ENCODE results near the gene ITGB3. TPM values are rescaled to one million over a fixed set of nuclear protein-coding genes. Genes with fewer than 3 reads are reported as not detected.

The ITGB3 gene
- polyA plus RNA-seq, 3 donors: 0.45 to 7.7 (median 4.4) TPM

GRCh38 chr17:47239619-47239966 is 14.0 kb upstream of the ITGB3 start:
- 80 to 85% (median 83%) methylated on average over 7 of the region's 7 CpGs for WGBS, 3 donors
- peak overlapping the region; percentile 88 for H3K27ac ChIP-seq (ENCODE audit: low read depth, low read length)

GRCh38 chr17:47239967-47240651 is 13.5 kb upstream of the ITGB3 start:
- 7 to 42% (median 19%) methylated on average over 3 of the region's 3 CpGs for WGBS, 3 donors
- peak overlapping the region; percentile 88 for H3K27ac ChIP-seq (ENCODE audit: low read depth, low read length)

- 61 to 70% (median 69%) methylated on average over 3 of the region's 3 CpGs for WGBS, 3 donors
- H3K27ac ChIP-seq (ENCODE audit: low read depth, low read length): no peak overlapping the region
Measured at GRCh38 chr17:47240806-47241205, 12.8 kb upstream of the ITGB3 start.

- no peak overlapping the region for H3K27ac ChIP-seq (ENCODE audit: low read depth, low read length)
Measured at GRCh38 chr17:47242648-47243047, 11.0 kb upstream of the ITGB3 start.

GRCh38 chr17:47243737-47244598 is 9.7 kb upstream of the ITGB3 start:
- no peak overlapping the region for H3K27ac ChIP-seq (ENCODE audit: low read depth, low read length)
- 78 to 81% (median 81%) methylated on average over 9 of the region's 9 CpGs for WGBS, 3 donors

More at GRCh38 chr17:47242648-47243047, 11.0 kb upstream of the ITGB3 start:
- WGBS, 3 donors: 88 to 98% (median 96%) methylated on average over 2 of the region's 2 CpGs

GRCh38 chr17:47244697-47245096 is 8.9 kb upstream of the ITGB3 start:
- H3K27ac ChIP-seq (ENCODE audit: low read depth, low read length): no peak overlapping the region
- WGBS, 3 donors: 78 to 93% (median 84%) methylated on average over 2 of the region's 2 CpGs

- H3K27ac ChIP-seq (ENCODE audit: low read depth, low read length): no peak overlapping the region
- WGBS, 3 donors: 62 to 71% (median 64%) methylated on average over 2 of the region's 2 CpGs
Measured at GRCh38 chr17:47246120-47246519, 7.5 kb upstream of the ITGB3 start.

DNA sequence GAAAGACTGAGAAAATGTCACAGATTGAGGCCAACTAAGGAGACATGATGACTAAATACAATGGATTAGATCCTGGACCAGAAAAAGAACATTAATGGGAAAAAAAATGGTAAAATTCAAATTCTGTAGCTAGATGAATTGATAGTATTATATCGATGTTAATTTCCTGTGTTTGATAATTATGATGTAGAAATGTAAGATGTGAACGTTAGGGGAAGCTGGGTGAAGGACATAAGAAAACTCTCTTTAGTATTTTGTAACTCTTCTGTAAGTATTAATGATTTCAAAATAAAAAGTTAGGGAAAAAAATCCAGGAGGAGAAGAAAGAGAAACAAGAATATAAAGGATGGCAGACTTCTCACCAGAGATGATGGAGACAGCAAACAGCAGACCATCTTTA is 2.8 kb upstream of the ITGB3 start:
- WGBS, 3 donors: 67 to 86% (median 82%) methylated on average over 2 of the region's 2 CpGs
- no peak overlapping the region for H3K27ac ChIP-seq (ENCODE audit: low read depth, low read length)

DNA sequence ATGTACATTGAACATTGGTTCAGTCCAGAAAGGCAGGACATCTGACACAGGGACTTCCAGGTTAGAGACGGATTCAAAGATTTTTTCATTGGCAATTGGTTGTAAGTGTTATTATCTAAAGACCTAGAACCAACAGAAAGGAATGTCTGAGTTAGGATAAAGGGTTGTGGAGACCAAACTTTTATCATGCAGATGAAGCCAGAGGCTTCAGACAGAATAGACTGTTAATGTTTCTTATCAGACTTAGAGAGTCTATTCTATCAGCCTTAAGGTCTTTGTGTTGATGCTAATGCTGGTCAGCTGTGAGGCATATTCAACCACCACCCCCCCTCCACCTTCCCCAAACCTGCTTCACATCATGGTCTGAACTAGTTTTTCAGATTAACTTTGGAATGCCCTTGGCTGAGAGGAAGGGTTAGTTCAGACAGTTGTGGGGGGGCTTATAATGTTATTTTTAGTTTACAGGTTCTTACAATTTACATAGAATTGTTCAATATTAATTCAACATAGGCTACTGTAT is 2.1 kb upstream of the ITGB3 start:
- no peak overlapping the region for H3K27ac ChIP-seq (ENCODE audit: low read depth, low read length)
- WGBS, 3 donors: 77 to 98% (median 92%) methylated on average over 1 of the region's 1 CpG

DNA sequence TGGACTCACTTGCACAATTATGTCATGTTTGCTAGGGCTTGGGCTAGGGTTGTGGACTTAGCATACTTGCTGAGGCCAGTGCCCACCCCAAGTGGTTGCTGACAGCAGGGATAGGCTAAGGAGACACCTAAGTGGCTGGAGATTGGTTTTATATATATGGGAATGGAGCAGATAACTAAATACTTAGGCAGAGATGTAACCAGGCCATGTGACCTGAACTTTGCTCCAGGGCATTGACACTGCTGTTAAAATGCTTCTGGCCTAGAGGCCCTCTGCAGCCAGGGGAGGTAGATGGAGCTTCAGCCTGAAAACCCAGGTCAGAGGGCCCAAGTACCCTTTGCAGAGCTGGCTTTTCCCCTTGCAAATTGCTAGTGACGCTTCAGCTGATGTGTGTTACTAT is 1.4 kb upstream of the ITGB3 start:
- H3K27ac ChIP-seq (ENCODE audit: low read depth, low read length): no peak overlapping the region
- 96 to 100% (median 96%) methylated on average over 1 of the region's 1 CpG for WGBS, 3 donors

DNA sequence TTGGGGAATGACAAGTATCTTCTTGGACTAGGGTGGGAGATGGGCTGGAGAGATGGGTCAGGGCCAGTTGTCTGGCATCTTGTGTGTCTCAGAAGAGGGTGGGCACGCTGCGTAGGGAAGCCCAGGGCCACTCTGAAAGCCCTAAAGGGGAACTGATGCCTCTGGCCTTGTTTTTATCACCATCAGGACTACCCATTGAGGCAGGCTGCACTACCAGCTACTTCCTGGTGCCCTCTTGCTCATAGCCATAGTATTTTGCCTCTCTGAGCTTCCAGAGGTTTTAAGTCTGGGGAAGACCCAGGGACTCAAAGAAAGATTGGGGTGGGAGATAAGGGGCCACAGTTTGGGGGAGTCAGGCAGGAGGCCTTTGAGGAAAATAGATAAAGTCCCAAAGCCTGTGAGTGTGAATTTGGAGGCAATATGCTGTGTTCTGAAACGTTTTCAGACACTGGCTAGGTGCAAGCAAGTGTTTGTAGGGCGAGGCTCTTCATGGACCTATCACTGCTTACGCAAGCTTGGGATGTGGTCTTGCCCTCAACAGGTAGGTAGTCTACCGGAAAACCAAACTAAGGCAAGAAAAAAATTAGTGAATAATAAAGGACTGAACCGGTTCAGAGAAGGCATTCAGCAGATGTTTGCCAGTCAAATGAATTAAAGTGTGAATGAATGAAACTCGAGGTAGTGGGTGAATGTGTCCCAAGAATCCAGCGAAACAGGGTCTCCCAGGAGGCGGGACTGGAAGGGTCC is 688 bp upstream of the ITGB3 start:
- no peak overlapping the region for H3K27ac ChIP-seq (ENCODE audit: low read depth, low read length)
- 69 to 73% (median 71%) methylated on average over 10 of the region's 10 CpGs for WGBS, 3 donors

DNA sequence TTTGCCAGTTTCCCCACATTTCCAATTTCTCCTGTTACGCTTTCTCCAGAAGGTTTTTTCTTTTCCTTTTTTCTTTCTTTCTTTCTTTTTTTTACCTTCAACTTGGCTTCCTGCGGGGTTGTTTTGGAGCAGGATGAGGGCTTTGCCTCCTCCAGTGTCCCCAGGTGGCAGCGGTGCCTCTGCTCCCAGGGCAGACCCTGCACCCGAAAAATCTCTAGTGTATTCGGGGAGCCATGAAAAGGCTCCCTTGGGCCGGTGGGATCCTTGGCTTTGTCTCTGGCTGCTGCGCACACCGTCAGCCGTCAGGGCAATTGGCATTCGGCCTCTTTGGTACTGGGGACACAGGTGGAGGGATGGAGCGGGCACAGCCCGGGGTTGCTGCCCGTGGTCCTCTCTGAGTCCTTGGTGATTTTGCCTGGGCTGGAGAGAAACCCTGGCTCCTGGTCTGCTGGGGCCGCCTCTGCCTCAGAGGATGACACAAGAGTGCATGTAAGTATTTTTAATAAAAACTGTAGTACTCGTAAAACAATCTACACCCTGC is 846 bp downstream of the ITGB3 start:
- H3K27ac ChIP-seq (ENCODE audit: low read depth, low read length): no peak overlapping the region
- 11 to 21% (median 20%) methylated on average over 15 of the region's 15 CpGs for WGBS, 3 donors

DNA sequence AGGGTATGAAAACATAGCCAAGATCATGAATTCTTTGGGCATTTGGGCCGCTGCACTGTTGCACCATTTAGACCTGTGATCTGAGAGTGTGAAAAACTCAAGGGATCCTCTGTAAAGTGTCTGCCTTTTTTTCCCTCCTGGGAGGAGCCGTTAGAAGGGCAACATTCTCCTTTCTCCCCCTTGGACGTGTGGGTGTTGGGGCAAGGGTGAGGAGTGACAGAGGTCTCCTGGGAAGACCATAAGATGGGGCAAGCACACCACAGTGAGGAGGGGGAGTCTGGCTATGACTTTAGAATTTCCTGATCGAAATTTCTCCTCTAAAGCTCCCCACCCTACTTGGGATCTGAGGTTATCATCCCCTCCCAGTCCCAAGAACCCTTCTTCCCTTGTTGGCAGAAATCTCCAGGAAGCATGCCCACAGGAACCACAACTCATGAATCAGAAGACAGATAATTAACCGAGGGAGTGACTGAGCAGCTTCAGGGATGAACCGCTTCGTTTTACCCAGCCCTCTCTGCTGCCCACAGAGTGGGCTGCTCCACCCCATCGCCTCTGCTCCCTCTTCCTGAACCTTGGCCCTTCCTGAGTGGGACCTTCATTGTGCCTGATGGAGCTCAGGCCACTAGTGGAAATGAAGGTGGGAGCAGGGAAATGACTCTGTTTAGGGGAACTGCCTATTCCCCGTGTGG is 4.2 kb downstream of the ITGB3 start:
- H3K27ac ChIP-seq (ENCODE audit: low read depth, low read length): no peak overlapping the region

DNA sequence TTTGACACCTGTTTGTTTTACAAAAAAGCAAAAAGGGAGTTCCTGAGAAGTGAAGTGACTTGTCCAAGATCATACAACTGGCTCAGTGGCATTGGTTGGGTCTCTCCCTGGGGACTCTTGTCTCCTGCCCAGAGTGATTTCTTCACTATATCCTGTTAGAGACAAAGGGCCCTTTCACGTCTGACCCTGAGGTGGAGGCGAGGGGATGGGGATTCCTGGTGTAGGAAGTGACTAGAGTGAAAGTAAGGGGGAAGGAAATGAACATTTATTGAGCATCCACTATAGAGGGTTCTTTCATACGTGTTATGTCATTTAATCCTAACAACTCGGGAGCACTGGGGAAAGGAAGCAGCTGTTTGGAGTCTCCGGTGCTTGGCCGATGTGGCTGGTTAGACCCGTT is 9.0 kb downstream of the ITGB3 start:
- no peak overlapping the region for H3K27ac ChIP-seq (ENCODE audit: low read depth, low read length)
- 57 to 74% (median 58%) methylated on average over 7 of the region's 7 CpGs for WGBS, 3 donors

More for the DNA sequence above, 4.2 kb downstream of the ITGB3 start:
- 12 to 34% (median 19%) methylated on average over 9 of the region's 9 CpGs for WGBS, 3 donors

GRCh38 chr17:47264166-47264565 is 10.5 kb downstream of the ITGB3 start:
- 92 to 100% (median 93%) methylated on average over 2 of the region's 2 CpGs for WGBS, 3 donors
- H3K27ac ChIP-seq (ENCODE audit: low read depth, low read length): no peak overlapping the region

DNA sequence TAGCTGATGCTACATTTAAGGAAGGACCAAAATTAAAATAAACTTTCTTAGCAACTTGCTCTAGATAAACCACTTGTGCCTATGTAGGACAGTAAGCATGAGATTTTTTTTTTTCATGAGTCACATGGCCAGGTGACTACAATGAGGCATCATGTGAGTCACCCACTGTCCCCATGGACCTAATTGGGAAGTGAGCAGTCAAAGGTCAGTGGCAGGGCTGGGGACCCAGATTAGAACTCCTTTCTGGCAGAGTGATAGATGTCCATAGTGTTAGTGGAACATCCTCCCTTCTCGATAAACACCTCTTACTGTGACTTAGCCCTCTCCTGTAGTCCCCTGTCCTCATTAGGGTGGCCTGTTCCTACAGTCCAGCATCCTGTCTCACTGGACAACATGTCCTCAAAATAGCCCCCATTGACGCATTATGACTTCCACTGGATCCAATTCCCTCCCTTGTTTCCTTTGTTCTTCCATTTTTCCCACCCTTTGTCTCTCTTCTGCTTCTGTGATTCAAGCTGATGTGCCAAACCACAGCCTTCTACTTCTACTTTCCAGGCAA is 12.4 kb downstream of the ITGB3 start:
- no peak overlapping the region for H3K27ac ChIP-seq (ENCODE audit: low read depth, low read length)

GRCh38 chr17:47266782-47267181 is 13.2 kb downstream of the ITGB3 start:
- H3K27ac ChIP-seq (ENCODE audit: low read depth, low read length): no peak overlapping the region
- WGBS, 3 donors: 83 to 89% (median 85%) methylated on average over 6 of the region's 6 CpGs

More for the DNA sequence above, 12.4 kb downstream of the ITGB3 start:
- WGBS, 3 donors: 76 to 87% (median 79%) methylated on average over 2 of the region's 2 CpGs

- 36 to 56% (median 46%) methylated on average over 1 of the region's 1 CpG for WGBS, 3 donors
- no peak overlapping the region for H3K27ac ChIP-seq (ENCODE audit: low read depth, low read length)
Measured at GRCh38 chr17:47267354-47267828, 13.8 kb downstream of the ITGB3 start.
